H1 (cell line): Measurements from ENCODE around the gene PRF1. TPM values are rescaled to one million over a fixed set of nuclear protein-coding genes. Genes with fewer than 3 reads are reported as not detected.

ENCODE experiments used
- CTCF ChIA-PET: fragments of 300-600 bp; sonication (Branson Sonifier 250); formaldehyde crosslinking; loops from one replicate; lab custom pipeline; 2021; ENCODE audit not compliant: partially characterized antibody; lab: Charles Lee
- POLR2A ChIA-PET: fragments of 300-600 bp; sonication (Branson Sonifier 250); formaldehyde crosslinking; loops from one replicate; lab custom pipeline; 2021; ENCODE audit warnings: inconsistent platforms; ENCODE audit not compliant: partially characterized antibody; lab: Charles Lee
- DNase-seq, 2 experiments: peaks; one replicate each; pipeline versions ENCODE4 v3.0.0 to v3.0.0-alpha.2; 2010 to 2022; ENCODE audit warnings: low spot score in 2 of 2, low read depth in 1 of 2, mixed read lengths in 1 of 2
- FAIRE-seq: peaks from 2 replicates; lab custom pipeline; 2011; peaks lifted over from hg19 to GRCh38; lab: Jason Lieb, UNC
- H2AFZ ChIP-seq: 2 replicates; pipeline ENCODE4 v1.8.1; 2012; ENCODE audit warnings: low read length, inconsistent platforms
- H2AK5ac ChIP-seq: 2 replicates; pipeline ENCODE4 v1.6.1; 2013; ENCODE audit warnings: low read depth, low read length
- H2BK120ac ChIP-seq: replicated peaks from 2 replicates; pipeline ENCODE3; 2013; ENCODE audit warnings: low read depth, low read length, inconsistent platforms
- H2BK12ac ChIP-seq: 2 replicates; pipeline ENCODE4 v1.6.1; 2013; ENCODE audit warnings: low read depth, low read length
- H2BK15ac ChIP-seq: 2 replicates; pipeline ENCODE4 v1.6.1; 2013; ENCODE audit warnings: low read length
- H2BK20ac ChIP-seq: 2 replicates; pipeline ENCODE4 v1.6.1; 2013; ENCODE audit warnings: low read length
- H2BK5ac ChIP-seq: 2 replicates; pipeline ENCODE4 v1.6.1; 2013; ENCODE audit warnings: low read depth, low read length
- H3K14ac ChIP-seq: 2 replicates; pipeline ENCODE4 v1.6.1; 2013; ENCODE audit warnings: inconsistent platforms; ENCODE audit not compliant: insufficient read length
- H3K18ac ChIP-seq: 2 replicates; pipeline ENCODE4 v1.6.1; 2013; ENCODE audit warnings: low read length; ENCODE audit errors: extremely low read depth
- H3K23ac ChIP-seq: 2 replicates; pipeline ENCODE4 v1.6.1; 2013; ENCODE audit warnings: inconsistent platforms; ENCODE audit not compliant: insufficient read length
- H3K23me2 ChIP-seq: 2 replicates; pipeline ENCODE4 v1.6.1; 2013; ENCODE audit warnings: low read depth, low read length
- H3K27ac ChIP-seq: 2 replicates; pipeline ENCODE4 v1.6.1; 2011; ENCODE audit warnings: low read depth, low read length, inconsistent platforms
- H3K27me3 ChIP-seq, 4 experiments: replicated peaks in 1 of 4; 1 replicate in 1 of 4; 2 replicates in 3 of 4; pipeline versions ENCODE4 v1.6.1 to v1.8.1; 2011 to 2013; ENCODE audit warnings: low read length in 3 of 4, mild to moderate bottlenecking in 3 of 4, inconsistent platforms in 2 of 4, mixed read lengths in 2 of 4, moderate library complexity in 1 of 4; ENCODE audit not compliant: control insufficient read depth in 3 of 4, insufficient read depth in 3 of 4; ENCODE audit errors: extremely low read depth in 1 of 4
- H3K36me3 ChIP-seq, 4 experiments: 2 replicates each; pipeline versions ENCODE4 v1.6.1 to v1.8.1; 2011 to 2013; ENCODE audit warnings: mild to moderate bottlenecking in 4 of 4, low read length in 3 of 4, moderate library complexity in 2 of 4, control low read depth in 1 of 4, inconsistent platforms in 1 of 4; ENCODE audit not compliant: insufficient read depth in 4 of 4, control insufficient read depth in 2 of 4
- H3K4ac ChIP-seq: replicated peaks from 2 replicates; pipeline ENCODE3; 2013; ENCODE audit warnings: low read length, low read depth, mixed read lengths, inconsistent platforms; ENCODE audit not compliant: insufficient read length
- H3K4me1 ChIP-seq, 4 experiments: replicated peaks in 1 of 4; 1 replicate in 1 of 4; 2 replicates in 3 of 4; pipeline versions ENCODE4 v1.6.1 to v1.8.1; 2011 to 2013; ENCODE audit warnings: low read length in 3 of 4, inconsistent platforms in 2 of 4, mixed read lengths in 1 of 4; ENCODE audit not compliant: insufficient read depth in 4 of 4, control insufficient read depth in 3 of 4
- H3K4me2 ChIP-seq, 2 experiments: 2 replicates each; pipeline versions ENCODE4 v1.6.1 to v1.8.1; 2011 to 2013; ENCODE audit warnings: low read depth in 2 of 2, low read length in 2 of 2, control low read depth in 1 of 2, inconsistent platforms in 1 of 2, mild to moderate bottlenecking in 1 of 2; ENCODE audit not compliant: insufficient read depth in 1 of 2
- H3K4me3 ChIP-seq, 4 experiments: fragments of 200-600, 300-600 bp in 1 of 4; sonication (generic), shearing (Covaris generic), sonication (Bioruptor Twin) in 1 of 4; 2 replicates each; pipeline versions ENCODE4 v1.5.1 to v1.8.1; 2011 to 2016; ENCODE audit warnings: low read length in 4 of 4, low read depth in 3 of 4, control low read depth in 2 of 4, inconsistent platforms in 2 of 4, mild to moderate bottlenecking in 2 of 4, mixed read lengths in 1 of 4, moderate library complexity in 1 of 4; ENCODE audit not compliant: insufficient read depth in 2 of 4; ENCODE audit errors: extremely low read depth in 1 of 4
- H3K56ac ChIP-seq: replicated peaks from 2 replicates; pipeline ENCODE3; 2013; ENCODE audit warnings: low read depth, mild to moderate bottlenecking, mixed read lengths, low read length, inconsistent platforms; ENCODE audit not compliant: insufficient read length
- H3K79me1 ChIP-seq: 2 replicates; pipeline ENCODE4 v1.6.1; 2013; ENCODE audit warnings: low read depth, low read length, control low read depth
- H3K79me2 ChIP-seq, 2 experiments: 2 replicates each; pipeline versions ENCODE4 v1.6.1 to v1.8.1; 2012 to 2013; ENCODE audit warnings: low read length in 2 of 2, mild to moderate bottlenecking in 2 of 2, inconsistent platforms in 1 of 2; ENCODE audit not compliant: insufficient read depth in 2 of 2, control insufficient read depth in 1 of 2
- H3K9ac ChIP-seq, 4 experiments: replicated peaks in 1 of 4; 1 replicate in 1 of 4; 2 replicates in 3 of 4; pipeline versions ENCODE4 v1.6.1 to v1.8.1; 2011 to 2013; ENCODE audit warnings: low read depth in 3 of 4, low read length in 3 of 4, control low read depth in 2 of 4, mild to moderate bottlenecking in 2 of 4, moderate library complexity in 2 of 4, inconsistent platforms in 1 of 4; ENCODE audit errors: extremely low read depth in 1 of 4
- H3K9me3 ChIP-seq, 2 experiments: 2 replicates each; pipeline versions ENCODE4 v1.6.1 to v1.8.1; 2012 to 2013; ENCODE audit warnings: mild to moderate bottlenecking in 2 of 2, moderate library complexity in 2 of 2, control low read depth in 1 of 2, inconsistent platforms in 1 of 2, low read depth in 1 of 2, low read length in 1 of 2, mixed read lengths in 1 of 2; ENCODE audit not compliant: insufficient read depth in 2 of 2
- H4K20me1 ChIP-seq, 2 experiments: replicated peaks in 1 of 2; 2 replicates each; pipeline versions ENCODE3 to v1.8.1; 2011 to 2013; ENCODE audit warnings: inconsistent platforms in 2 of 2, low read length in 2 of 2, mild to moderate bottlenecking in 1 of 2; ENCODE audit not compliant: insufficient read depth in 2 of 2, control insufficient read depth in 1 of 2
- H4K5ac ChIP-seq: 2 replicates; pipeline ENCODE4 v1.6.1; 2013; ENCODE audit warnings: low read length, low read depth, mixed read lengths, inconsistent platforms; ENCODE audit not compliant: insufficient read length
- H4K8ac ChIP-seq: 2 replicates; pipeline ENCODE4 v1.8.0; 2013; ENCODE audit warnings: mild to moderate bottlenecking, moderate library complexity, low read length, inconsistent platforms; ENCODE audit not compliant: insufficient read depth; ENCODE audit errors: extremely low read depth
- H4K91ac ChIP-seq: replicated peaks from 2 replicates; pipeline ENCODE3; 2013; ENCODE audit warnings: low read length, mixed read lengths, inconsistent platforms; ENCODE audit not compliant: insufficient read length
- CBX5 ChIP-seq: fragments of 300-800, 300-1000 bp; sonication (generic); IDR thresholded peaks from 2 replicates; pipeline ENCODE4 v1.7.1; 2016; ENCODE audit warnings: antibody characterized with exemption, low read length, low read depth
- CHD1 ChIP-seq: IDR thresholded peaks from 2 replicates; pipeline ENCODE4 v1.6.1; 2012; ENCODE audit warnings: low read depth, low read length, improper control_type of control experiment
- CREB1 ChIP-seq: IDR thresholded peaks from 2 replicates; pipeline ENCODE4 v1.6.1; 2012; ENCODE audit warnings: inconsistent platforms
- HDAC6 ChIP-seq: IDR thresholded peaks from one replicate; pipeline ENCODE4 v1.7.1; 2012; ENCODE audit warnings: low read depth, mild to moderate bottlenecking, inconsistent platforms, low read length, moderate library complexity
- JUN ChIP-seq: IDR thresholded peaks from 2 replicates; pipeline ENCODE4 v1.6.1; 2011; ENCODE audit warnings: low read depth, mild to moderate bottlenecking, improper control_type of control experiment, low read length
- KDM1A ChIP-seq: fragments of 200-600, 300-600 bp; sonication (generic); IDR thresholded peaks from 2 replicates; pipeline ENCODE4 v1.7.1; 2016; ENCODE audit warnings: mild to moderate bottlenecking, low read length, borderline replicate concordance
- RBBP5 ChIP-seq: IDR thresholded peaks from 2 replicates; pipeline ENCODE4 v1.7.1; 2012; ENCODE audit warnings: low read depth, mild to moderate bottlenecking, inconsistent platforms, low read length, moderate library complexity, borderline replicate concordance
- SIRT6 ChIP-seq: IDR thresholded peaks from one replicate; pipeline ENCODE4 v1.7.1; 2012; ENCODE audit warnings: low read length, inconsistent platforms
- SIX5 ChIP-seq: IDR thresholded peaks from 2 replicates; pipeline ENCODE4 v1.6.1; 2011; ENCODE audit warnings: mild to moderate bottlenecking, low read depth, low read length
- TAF7 ChIP-seq: optimal IDR thresholded peaks from 2 replicates; pipeline ENCODE3; 2011; ENCODE audit warnings: low read depth, mild to moderate bottlenecking, inconsistent platforms, low read length, moderate library complexity, borderline replicate concordance
- TBP ChIP-seq: IDR thresholded peaks from 2 replicates; pipeline ENCODE4 v1.6.1; 2011; ENCODE audit warnings: low read depth, low read length, improper control_type of control experiment
- USF2 ChIP-seq: IDR thresholded peaks from 2 replicates; pipeline ENCODE4 v1.6.1; 2011; ENCODE audit warnings: low read length, improper control_type of control experiment
- ZNF274 ChIP-seq: IDR thresholded peaks from 2 replicates; pipeline ENCODE4 v1.7.0; 2012; ENCODE audit warnings: low read length, borderline replicate concordance; ENCODE audit errors: extremely low read depth
- WGBS, 2 experiments: shearing (Covaris generic) in 1 of 2; methylation state at CpG; one replicate each; pipeline versions ENCODE4 v1.1.6 to v1.1.7; 2013 to 2015; ENCODE audit warnings: low lambda C conversion rate in 2 of 2, mixed read lengths in 2 of 2, inconsistent platforms in 1 of 2, low coverage in 1 of 2, missing lambda C conversion rate in 1 of 2; ENCODE audit not compliant: insufficient replicate concordance in 2 of 2, insufficient coverage in 1 of 2, insufficient read length in 1 of 2; ENCODE audit errors: extremely low coverage in 1 of 2, missing lambda C conversion rate in 1 of 2; 5-methylcytosine and 5-hydroxymethylcytosine counted together
- polyA plus RNA-seq, 7 experiments: library from polyadenylated mRNA; depleted of rRNA in 3 of 7; stranded (reverse) in 5 of 7; unstranded in 2 of 7; fragments of >200 nt in 5 of 7; fragments of 200-250 nt in 2 of 7; gene quantifications; 1 replicate in 5 of 7; 2 replicates in 1 of 7; 4 replicates in 1 of 7; pipeline versions ENCODE4 v1.2.1 to v1.2.3, GENCODE V29; 2011 to 2013; ENCODE audit warnings: missing spikeins in 2 of 7, mixed read lengths in 2 of 7
- total RNA-seq: library from RNA; stranded (reverse); fragmentation: NEBNext Ultra II Directional; extraction: Animal tissue kit (Norgen Biotek cat#: 25700); gene quantifications from 2 replicates; pipeline ENCODE4 v1.2.1, GENCODE V29; 2021

The PRF1 gene
- total and polyA plus RNA-seq, 2 of the 8 experiments (the other 6 are each of a cell fraction or from before 2014, with no cell fraction given), result 0.15 TPM; not detected in 1

DNA sequence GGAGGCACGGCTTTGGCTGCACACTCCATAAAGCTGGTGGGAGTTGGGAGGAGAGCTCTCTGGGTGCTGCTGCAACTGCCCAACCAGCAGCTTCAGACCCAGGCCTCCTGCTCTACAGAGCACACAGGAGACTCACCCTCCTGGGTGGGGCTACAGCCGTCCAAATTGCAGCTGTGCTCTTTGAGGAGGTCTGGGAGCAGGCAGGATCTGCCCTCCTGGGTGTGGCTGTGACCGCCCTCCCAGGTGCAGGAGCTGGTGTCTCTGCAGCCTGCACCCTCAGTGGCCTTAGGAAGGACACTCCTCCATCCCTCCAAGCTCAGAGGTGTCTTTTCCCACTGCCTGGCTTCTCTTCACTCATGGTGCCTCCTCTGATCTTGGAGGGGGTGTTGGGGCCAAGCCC lies 20.0 kb upstream of the PRF1 start:
- peak overlapping the region; percentile 58 for H4K5ac ChIP-seq
- peak overlapping the region; percentile 90; the same call in 1 of the 2 replicates for H2BK12ac ChIP-seq
- H3K14ac ChIP-seq, result no peak overlapping the region
- peak overlapping the region; percentile 99 for H3K18ac ChIP-seq
- H3K23ac ChIP-seq, result no peak overlapping the region
- peak overlapping the region; percentile 52 for H3K56ac ChIP-seq
- H3K79me2 ChIP-seq, result no peaks in the 10 kb centered on the region
- no peak overlapping the region for H3K4me3 ChIP-seq
- H3K9ac ChIP-seq, result no peak overlapping the region
- peak overlapping the region; percentile 4 to 20; a peak in 2 of 4 replicates for H3K4me2 ChIP-seq
- H2BK20ac ChIP-seq, result peak overlapping the region; percentile 94
- no peak overlapping the region for H2AFZ ChIP-seq
- peak overlapping the region; percentile 90 for H2BK120ac ChIP-seq
- WGBS, 2 experiments, result 80% methylated on average over 3 of the region's 3 CpGs; no CpG with 5 or more reads in 1 of the 2 experiments
- ChIA-PET POLR2A (interaction anchor here (1.4 to 1.6 kb wide), 2 partner anchors 10 to 137 kb away, joined by 3 to 4 read pairs; no protein-coding TSS in a partner anchor), CTCF (interaction anchor here (0.6 to 1.7 kb wide), 4 partner anchors 47 to 280 kb away, joined by 3 to 6 read pairs (median 4); no protein-coding TSS in a partner anchor)
- FAIRE-seq (no peak), DNase-seq (no peak)
- H3K4me1 ChIP-seq, result peaks cover 10 to 24% (median 15%) of the 10 kb centered on the region in 4 experiments
- H3K27me3 ChIP-seq, result no peaks in the 10 kb centered on the region
- peaks cover 7 to 11% of the 10 kb centered on the region in 2 experiments; a peak in 3 of 4 replicates for H3K9me3 ChIP-seq
- peak overlapping the region; percentile 86 for H3K4ac ChIP-seq
- peak overlapping the region; percentile 97 for H4K91ac ChIP-seq
- peak overlapping the region; percentile 59; the same call in 1 of the 2 replicates for H3K27ac ChIP-seq
- no peaks in the 10 kb centered on the region for H4K20me1 ChIP-seq
- peak overlapping the region; percentile 83; the same call in 1 of the 2 replicates for H2BK15ac ChIP-seq
- peak overlapping the region; percentile 98 for H2BK5ac ChIP-seq
- no peaks in the 10 kb centered on the region for H3K36me3 ChIP-seq
- H3K23me2 ChIP-seq, result no peaks in the 10 kb centered on the region
- peak overlapping the region; percentile 39; the same call in 1 of the 2 replicates for H4K8ac ChIP-seq
- no peaks in the 10 kb centered on the region for H3K79me1 ChIP-seq
- peak overlapping the region; percentile 77; the same call in 1 of the 2 replicates for H2AK5ac ChIP-seq
- no peak for TF ChIP-seq CREB1
- no peak for TF ChIP-seq SIRT6
- no peak for TF ChIP-seq TAF7
- TF ChIP-seq TBP, result no peak
- TF ChIP-seq JUN, result no peak
- no peak for TF ChIP-seq CBX5
- TF ChIP-seq CHD1, result no peak
- no peak for TF ChIP-seq SIX5
- no peak for TF ChIP-seq KDM1A
- TF ChIP-seq USF2, result no peak
- no peak for TF ChIP-seq RBBP5
- TF ChIP-seq HDAC6, result no peak
- no peak for TF ChIP-seq ZNF274
